T-cell (primary cell): ENCODE measurements around the gene SIRT5. TPM values are rescaled to one million over a fixed set of nuclear protein-coding genes. Genes with fewer than 3 reads are reported as not detected.
A peak's percentile ranks its signal among the peaks of the same experiment; 100 is the strongest.

Source experiments
- ATAC-seq, 4 experiments: fragments of 200-7000 bp in 3 of 4; fragments of 150-1000 bp in 1 of 4; cut with Tn5 transposase; replicated peaks in 1 of 4; 1 replicate in 3 of 4; 2 replicates in 1 of 4; pipeline ENCODE4 v1.10.0; 2021; ENCODE audit warnings: moderate library complexity in 3 of 4, mild to moderate bottlenecking in 2 of 4, moderate number of reproducible peaks in 1 of 4
- CTCF ChIA-PET, 2 donors: fragments of 300-600 bp; sonication (Branson Sonifier 250); formaldehyde crosslinking; loops; one replicate each; lab custom pipeline; 2022; ENCODE audit warnings: antibody characterized with exemption in 2 of 2; lab: Charles Lee
- POLR2A ChIA-PET, 2 donors: fragments of 300-600 bp; sonication (Branson Sonifier 250); formaldehyde crosslinking; loops; one replicate each; lab custom pipeline; 2022; ENCODE audit warnings: antibody characterized with exemption in 2 of 2; lab: Charles Lee
- DNase-seq, 35 experiments: peaks; one replicate each; pipeline versions ENCODE4 v3.0.0 to v3.0.0-alpha.2; 2013 to 2023
- H3K27ac ChIP-seq: one replicate; pipeline ENCODE4 v1.5.1; 2013; ENCODE audit warnings: low read length
- H3K27me3 ChIP-seq, 2 experiments: replicated peaks in 1 of 2; 1 replicate in 1 of 2; 2 replicates in 1 of 2; pipeline versions ENCODE4 v1.6.1 to v1.7.0; 2013; ENCODE audit warnings: low read length in 1 of 2, mixed read lengths in 1 of 2; ENCODE audit not compliant: control insufficient read depth in 2 of 2, insufficient read depth in 2 of 2; ENCODE audit errors: extremely low read depth in 1 of 2
- H3K36me3 ChIP-seq, 2 donors: 1 replicate in 1 of 2; 2 replicates in 1 of 2; pipeline versions ENCODE4 v1.6.1 to v1.7.0; 2013; ENCODE audit warnings: low read length in 1 of 2; ENCODE audit not compliant: control insufficient read depth in 2 of 2, insufficient read depth in 1 of 2; ENCODE audit errors: extremely low read depth in 1 of 2
- H3K4me1 ChIP-seq, 2 experiments: 1 replicate in 1 of 2; 2 replicates in 1 of 2; pipeline versions ENCODE4 v1.6.1 to v1.7.0; 2013; ENCODE audit warnings: low read length in 2 of 2, mixed read lengths in 1 of 2; ENCODE audit not compliant: insufficient read depth in 2 of 2, control insufficient read depth in 1 of 2; ENCODE audit errors: extremely low read depth in 1 of 2
- H3K4me3 ChIP-seq, 2 donors: 1 replicate in 1 of 2; 2 replicates in 1 of 2; pipeline versions ENCODE4 v1.5.1 to v1.7.0; 2013; ENCODE audit warnings: mild to moderate bottlenecking in 2 of 2, low read length in 1 of 2, moderate library complexity in 1 of 2; ENCODE audit not compliant: control insufficient read depth in 1 of 2; ENCODE audit errors: extremely low read depth in 1 of 2
- H3K9me3 ChIP-seq: 2 replicates; pipeline ENCODE4 v1.7.0; 2013
- H3K27ac Mint-ChIP-seq, 2 donors: one replicate each; pipeline ENCODE4 v1.8.0; 2020 to 2021; ENCODE audit warnings: mild to moderate bottlenecking in 2 of 2, mixed read lengths in 2 of 2
- H3K27me3 Mint-ChIP-seq, 2 donors: one replicate each; pipeline ENCODE4 v1.8.0; 2021 to 2022; ENCODE audit warnings: mixed read lengths in 2 of 2
- H3K36me3 Mint-ChIP-seq: one replicate; pipeline ENCODE4 v1.8.0; 2021; ENCODE audit warnings: mixed read lengths
- H3K4me1 Mint-ChIP-seq, 3 donors: one replicate each; pipeline ENCODE4 v1.8.0; 2020 to 2022; ENCODE audit warnings: mixed read lengths in 3 of 3, mild to moderate bottlenecking in 1 of 3
- H3K4me3 Mint-ChIP-seq, 3 donors: one replicate each; pipeline ENCODE4 v1.8.0; 2020 to 2022; ENCODE audit warnings: mild to moderate bottlenecking in 3 of 3, mixed read lengths in 3 of 3, moderate library complexity in 3 of 3
- H3K9me3 Mint-ChIP-seq, 3 donors: one replicate each; pipeline ENCODE4 v1.8.0; 2020 to 2022; ENCODE audit warnings: mixed read lengths in 3 of 3
- WGBS: methylation state at CpG from one replicate; pipeline ENCODE4 v1.1.5; 2013; ENCODE audit warnings: missing lambda C conversion rate; ENCODE audit not compliant: insufficient coverage; 5-methylcytosine and 5-hydroxymethylcytosine counted together
- total RNA-seq, 35 experiments: library from RNA in 6 of 35; stranded (reverse) in 6 of 35; fragments of 120-200 nt in 1 of 35; gene quantifications; one replicate each; pipeline versions ENCODE4 v1.2.1 to v1.2.4 and lab custom pipeline; 2013 to 2026

SIRT5 gene
- total RNA-seq, 5 donors from 2014 or later (not counting 1 experiment from before 2014, with no cell fraction given), result 11.7 to 21.5 (median 16.8) TPM

DNA sequence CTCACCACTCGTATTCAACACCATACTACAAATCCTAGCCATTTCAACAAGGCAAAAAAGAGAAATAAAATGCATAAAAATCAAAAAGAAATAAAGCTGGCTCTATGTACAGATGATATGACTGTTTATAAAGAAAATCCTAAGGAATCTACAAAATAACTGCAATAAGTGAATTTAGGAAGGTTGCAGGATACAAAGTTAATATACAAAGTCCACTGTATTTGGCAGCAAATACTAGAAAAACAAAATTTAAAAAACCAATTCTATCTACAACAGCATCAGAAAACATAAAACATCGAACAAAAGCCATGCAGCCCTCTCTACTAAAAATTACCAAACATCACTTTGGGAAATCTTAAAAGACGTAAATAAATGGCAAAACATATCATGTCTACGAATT is 89.6 kb downstream of the SIRT5 start:
- H3K4me1 ChIP-seq, result peaks cover 10 to 16% of the 10 kb centered on the region in 2 experiments
- ATAC-seq, result no peak
- ChIA-PET POLR2A (interaction anchor here in 1 of 2 donors (0.7 kb wide), 1 partner anchor 29 kb away, joined by 4 read pairs; no protein-coding TSS in a partner anchor), CTCF (interaction anchor here in 1 of 2 donors (1.1 to 1.3 kb wide), 2 partner anchors 16 to 49 kb away, joined by 4 read pairs; partner anchors contain the start of gene NOL7)
- no peak overlapping the region for H3K27ac ChIP-seq
- no peak for DNase-seq
- no peaks in the 10 kb centered on the region for H3K27me3 Mint-ChIP-seq
- H3K4me3 Mint-ChIP-seq, result peak overlapping the region in 1 of 3 donors; percentile 6
- H3K36me3 Mint-ChIP-seq, result no peaks in the 10 kb centered on the region
- no peaks in the 10 kb centered on the region for H3K27me3 ChIP-seq
- no peak overlapping the region for H3K4me3 ChIP-seq
- WGBS, result 100% methylated on average over 2 of the region's 4 CpGs
- no peaks in the 10 kb centered on the region for H3K9me3 Mint-ChIP-seq
- no peaks in the 10 kb centered on the region for H3K36me3 ChIP-seq
- H3K9me3 ChIP-seq, result no peaks in the 10 kb centered on the region
- peak overlapping the region in 1 of 2 donors; percentile 53 for H3K27ac Mint-ChIP-seq
- peaks cover 92 to 99% (median 96%) of the 10 kb centered on the region in 3 donors for H3K4me1 Mint-ChIP-seq

Other genes with a start within 250 kb of the SIRT5 start
- gene TBC1D7, start 246.1 kb upstream of the SIRT5 start, total RNA-seq, result 10 to 100 TPM; 12.7 to 16.2 (median 14.6) TPM
- gene GFOD1, start 87.0 kb upstream of the SIRT5 start, total RNA-seq, result 1 to 10 TPM; 1.9 to 3.2 (median 2.3) TPM
- gene NOL7, start 40.7 kb downstream of the SIRT5 start, total RNA-seq, result 10 to 100 TPM; 46.9 to 62.3 (median 59.3) TPM
- gene RANBP9, start 137.2 kb downstream of the SIRT5 start, total RNA-seq, result 10 to 100 TPM; 44.9 to 59.4 (median 46.8) TPM
- gene MCUR1, start 240.0 kb downstream of the SIRT5 start, total RNA-seq, result 10 to 100 TPM in 2 of 5 donors, 1 to 10 TPM in 3; 7.1 to 12.6 (median 9.3) TPM